GM18909 (cell line): Measurements from ENCODE around the gene GPAT3.
A peak's percentile ranks its signal among the peaks of the same experiment; 100 is the strongest.
"Not testable (repeated sequence)": the region's sequence is repeated elsewhere in the genome, so short reads cannot be mapped to it uniquely, and the experiment has no call there.

Experiments used
- ATAC-seq: cut with Tn5 transposase; IDR thresholded peaks from one replicate; pipeline ENCODE4 v1.9.1; 2021; ENCODE audit warnings: mild to moderate bottlenecking; ENCODE audit not compliant: unreplicated experiment, poor library complexity

Gene GPAT3

DNA sequence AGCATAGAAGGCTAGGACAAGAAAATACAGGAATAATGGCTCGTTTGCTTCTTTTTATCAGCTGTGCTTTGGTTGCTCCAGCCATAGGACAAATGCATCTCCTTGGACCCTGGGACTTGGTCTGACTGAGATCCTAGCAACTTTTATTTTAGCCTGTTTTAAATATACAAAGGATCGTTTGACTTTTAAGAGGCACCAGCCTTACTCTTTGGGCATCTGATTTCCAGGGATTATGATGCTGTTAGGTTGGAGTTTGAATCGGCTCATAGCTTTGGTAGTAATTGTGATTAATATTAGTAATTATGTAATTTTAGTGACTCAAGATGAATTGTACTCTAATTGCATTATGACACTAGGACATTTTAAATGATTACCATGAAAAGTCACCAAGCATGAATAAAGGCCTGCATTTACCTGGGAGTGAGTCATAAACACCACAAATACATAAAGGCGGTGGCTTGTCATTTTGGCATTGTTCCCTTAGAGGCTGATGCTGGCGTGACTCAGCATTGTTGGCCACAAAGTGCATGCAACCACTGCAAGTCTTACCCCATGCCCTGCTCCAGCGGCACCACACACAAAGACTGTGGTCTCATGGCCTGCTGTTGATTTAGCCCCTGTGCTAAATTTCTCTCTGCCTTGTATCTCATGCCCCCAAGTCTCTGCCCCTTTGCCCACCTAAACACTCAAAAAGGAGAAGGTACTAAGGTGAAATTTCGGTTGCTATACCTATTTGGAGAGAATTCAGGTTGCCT lies 12.4 kb downstream of the GPAT3 start:
- ATAC-seq: peak; percentile 90

DNA sequence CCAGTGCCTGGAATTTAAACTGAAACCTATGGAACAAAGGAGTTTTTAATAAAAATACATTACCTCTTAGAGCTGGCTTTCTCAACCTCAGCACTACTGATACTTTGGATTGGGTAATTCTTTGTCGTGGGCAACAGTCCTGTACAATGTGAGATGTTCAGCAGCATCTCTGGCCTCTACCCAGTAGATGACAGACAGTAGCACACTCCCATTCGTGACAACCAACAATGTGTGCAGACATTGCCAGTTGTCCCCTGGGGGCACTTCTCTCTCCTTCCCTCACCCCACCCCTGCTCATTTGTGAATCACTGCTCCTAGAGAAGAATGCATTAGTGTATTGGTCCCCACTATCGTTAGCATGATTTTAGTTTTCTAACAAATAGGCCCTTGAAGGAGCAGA lies 16.2 kb downstream of the GPAT3 start:
- no peak for ATAC-seq

DNA sequence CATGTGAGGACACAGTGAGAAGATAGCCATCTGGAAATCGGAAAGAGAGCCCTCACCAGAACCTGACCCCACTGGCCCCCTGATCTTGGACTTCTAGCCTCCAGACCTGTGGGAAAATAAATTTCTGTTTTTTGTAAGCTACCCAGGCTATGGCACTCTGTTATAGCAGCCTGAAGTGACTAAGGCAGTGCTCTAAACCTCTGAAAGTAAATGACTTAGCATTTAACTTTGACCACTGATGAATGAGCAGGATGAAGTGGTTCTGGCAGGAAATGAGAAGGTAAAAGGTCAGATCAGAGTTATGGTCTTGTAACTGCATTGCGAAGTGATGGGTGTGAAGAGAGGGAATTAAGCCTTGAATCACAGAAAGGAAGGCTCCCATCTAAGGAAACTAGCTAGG lies 17.0 kb downstream of the GPAT3 start:
- ATAC-seq: peak; percentile 76

DNA sequence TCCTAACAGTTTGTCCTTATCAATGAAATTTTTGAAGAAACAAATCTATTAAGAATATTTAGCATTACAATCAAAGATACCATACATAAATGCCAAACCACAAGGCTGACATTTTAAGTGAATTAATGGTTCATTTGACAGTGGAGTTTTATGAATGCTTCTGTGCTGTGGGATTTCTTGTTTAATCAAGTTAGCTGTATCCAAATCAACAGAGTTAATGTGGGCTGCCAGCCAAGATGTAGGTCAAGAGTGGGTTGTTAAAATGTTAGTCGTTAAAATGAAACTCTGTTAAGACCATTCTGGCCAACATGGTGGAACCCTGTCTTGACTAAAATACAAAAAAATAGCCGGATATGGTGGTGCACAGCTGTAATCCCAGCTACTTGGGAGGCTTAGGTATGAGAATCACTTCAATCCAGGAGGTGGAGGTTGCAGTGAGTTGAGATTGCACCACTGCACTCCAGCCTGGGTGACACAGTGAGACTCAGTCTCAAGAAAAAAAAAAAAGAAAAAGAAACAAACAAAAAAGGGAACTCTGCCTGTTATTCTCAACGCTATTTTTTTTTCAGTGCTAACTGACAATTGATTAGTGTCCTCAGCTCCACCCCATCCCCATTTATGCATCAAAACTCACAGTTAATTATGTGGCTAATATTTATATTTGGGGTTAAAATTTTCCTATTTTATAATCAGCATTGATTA lies 20.2 kb downstream of the GPAT3 start:
- no peak for ATAC-seq

DNA sequence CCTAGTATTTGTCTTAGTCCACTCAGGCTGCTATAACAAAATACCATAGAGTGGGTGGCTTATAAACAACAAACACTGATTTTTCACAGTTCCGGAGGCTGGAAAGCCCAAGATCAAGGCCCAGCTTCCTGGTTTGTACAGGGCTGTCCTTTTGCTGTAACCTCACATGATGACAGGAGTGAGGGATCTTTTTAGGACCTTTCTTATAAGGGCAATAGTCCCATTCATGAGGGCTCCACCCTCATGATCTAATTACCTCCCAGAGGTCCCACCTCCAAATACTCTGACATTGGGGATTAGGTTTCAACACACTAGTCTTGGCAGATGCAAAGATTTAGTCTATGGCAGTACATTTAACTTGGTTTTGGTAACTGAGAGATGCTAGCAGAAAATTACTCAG lies 20.9 kb downstream of the GPAT3 start:
- ATAC-seq: no peak

DNA sequence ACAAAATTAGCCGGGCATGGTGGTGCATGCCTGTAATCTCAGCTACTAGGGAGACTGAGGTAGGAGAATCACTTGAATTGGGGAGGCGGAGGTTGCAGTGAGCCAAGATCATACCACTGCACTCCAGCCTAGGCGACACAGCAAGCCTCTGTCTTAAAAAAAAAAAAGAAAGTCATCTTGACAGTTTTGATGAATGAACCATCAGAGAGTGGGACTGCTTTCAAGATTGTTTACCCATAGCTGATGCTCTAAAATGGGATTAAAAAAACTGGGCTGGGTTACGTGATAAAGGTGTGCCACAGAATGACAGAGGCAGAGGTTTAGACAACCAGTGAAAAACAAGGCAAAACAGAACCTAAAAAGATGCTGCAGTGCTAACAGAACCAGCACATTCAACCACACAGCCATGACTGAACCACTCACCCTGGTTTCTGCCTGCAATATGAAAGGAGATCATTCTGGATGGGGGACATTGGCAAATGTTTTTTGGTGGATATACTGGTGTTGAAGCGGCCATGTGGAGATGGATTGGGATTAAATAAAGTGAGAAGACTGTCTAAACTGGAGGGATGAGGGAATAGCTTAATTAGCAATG lies 22.2 kb downstream of the GPAT3 start:
- no peak for ATAC-seq

DNA sequence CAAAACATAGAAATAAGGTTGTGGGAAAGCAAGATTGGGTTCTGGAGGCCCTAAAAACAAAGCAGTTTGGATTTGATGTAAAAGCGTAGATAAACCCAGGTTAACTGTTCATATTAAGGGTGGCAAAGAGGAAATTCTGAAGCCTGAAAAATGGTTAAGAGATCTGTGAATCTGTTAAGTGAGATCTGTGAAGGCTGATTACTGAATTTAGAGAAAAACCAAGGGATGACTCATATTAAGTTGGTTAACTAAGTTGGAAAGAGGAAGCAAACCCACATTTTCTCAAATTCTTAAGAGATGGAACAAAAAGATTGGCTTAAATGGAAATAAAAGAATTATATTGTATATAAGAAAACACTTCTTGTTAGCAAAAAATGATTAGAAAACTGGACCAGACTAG lies 22.8 kb downstream of the GPAT3 start:
- no peak for ATAC-seq

DNA sequence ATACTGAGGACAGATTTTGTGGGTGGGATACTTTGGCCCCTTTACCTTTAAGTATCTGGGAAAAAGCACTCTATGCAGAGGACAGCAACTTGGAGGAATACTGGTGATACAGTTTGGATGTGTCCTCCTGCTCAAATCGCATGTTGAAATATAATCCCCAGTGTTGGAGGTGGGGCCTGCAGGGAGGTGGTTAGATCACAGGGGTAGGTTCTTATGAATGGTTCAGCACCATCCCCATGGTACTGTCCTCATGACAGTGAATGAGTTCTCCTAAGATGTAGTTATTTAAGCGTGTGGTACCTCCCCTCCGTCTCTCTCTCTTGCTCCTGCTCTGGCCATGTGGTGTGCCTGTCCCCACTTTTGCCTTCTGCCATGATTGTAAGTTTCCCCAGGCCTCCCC lies 24.6 kb downstream of the GPAT3 start:
- ATAC-seq: no peak

DNA sequence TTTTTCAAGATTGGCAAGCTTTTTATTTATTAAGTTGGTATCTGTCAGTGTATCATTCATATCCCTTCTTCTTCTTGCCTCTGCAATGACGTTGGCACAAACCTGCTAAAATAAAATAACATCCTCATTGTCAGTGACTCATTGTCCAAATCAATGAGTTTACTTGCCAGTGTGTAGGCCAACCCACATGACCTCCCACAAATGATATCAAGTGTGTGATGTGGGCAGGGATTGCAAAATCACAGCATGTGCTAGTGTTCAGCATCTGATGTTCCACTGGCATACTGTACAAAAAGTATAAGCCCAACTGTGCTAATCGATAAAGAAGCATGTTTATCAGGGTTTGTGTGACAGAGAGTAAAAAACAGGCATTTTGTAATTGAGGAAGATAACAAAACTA lies 25.5 kb downstream of the GPAT3 start:
- no peak for ATAC-seq

DNA sequence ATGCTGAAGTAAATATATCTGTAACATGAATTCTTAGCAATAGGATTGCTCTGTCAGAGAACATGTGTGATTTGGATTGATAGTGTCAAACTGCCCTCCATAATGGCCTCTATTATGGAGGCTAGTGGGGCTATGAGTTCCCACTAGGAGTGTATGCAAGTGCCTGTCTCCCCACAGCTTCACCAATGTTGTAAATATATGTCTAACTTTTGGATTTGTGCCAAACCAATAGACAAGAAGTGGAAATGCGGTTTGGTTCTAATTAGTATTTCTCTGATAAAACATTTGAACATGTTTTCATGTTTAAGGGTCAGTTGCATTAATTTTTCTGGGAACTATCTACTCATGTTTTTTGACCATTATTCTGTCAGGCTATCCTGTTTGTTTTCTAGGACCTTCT lies 28.1 kb downstream of the GPAT3 start:
- ATAC-seq: no peak

DNA sequence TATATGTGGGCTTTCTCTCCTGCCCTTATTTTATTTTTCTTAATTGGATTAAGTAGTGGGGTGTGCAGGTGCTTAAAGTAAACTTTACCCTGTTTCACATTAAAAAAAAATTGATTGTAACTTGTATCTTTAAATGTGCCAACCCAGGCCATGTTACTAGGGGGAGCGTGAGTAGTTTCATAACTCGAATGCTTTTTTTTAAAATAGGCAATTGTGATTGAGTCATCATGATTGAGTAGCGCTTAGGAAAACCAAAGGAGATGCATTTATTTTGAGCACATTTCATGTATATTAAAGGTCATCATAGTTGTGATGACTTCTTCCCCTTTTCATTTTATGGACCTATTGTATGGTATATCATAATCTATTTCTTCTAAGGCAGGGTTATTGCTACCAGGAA lies 32.2 kb downstream of the GPAT3 start:
- ATAC-seq: no peak

DNA sequence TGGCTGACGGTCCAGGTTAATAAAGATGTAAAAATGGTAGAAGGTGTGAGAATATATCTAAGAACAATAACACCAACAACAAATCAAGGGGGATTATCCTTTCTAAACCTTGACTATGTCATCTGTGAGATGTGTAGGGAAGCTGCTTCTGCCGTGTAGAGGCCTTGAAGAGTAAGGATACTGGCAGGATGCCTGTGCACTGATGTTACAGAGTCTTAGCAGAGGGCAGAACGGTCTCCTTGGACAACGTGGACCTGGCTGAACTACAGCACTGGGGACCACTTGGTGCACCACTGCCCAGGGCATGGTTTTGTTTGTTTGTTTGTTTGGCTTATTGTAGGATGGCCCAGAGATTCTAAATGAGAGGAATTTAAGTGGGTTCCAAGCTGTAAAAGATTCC lies 33.5 kb downstream of the GPAT3 start:
- peak; percentile 23 for ATAC-seq

DNA sequence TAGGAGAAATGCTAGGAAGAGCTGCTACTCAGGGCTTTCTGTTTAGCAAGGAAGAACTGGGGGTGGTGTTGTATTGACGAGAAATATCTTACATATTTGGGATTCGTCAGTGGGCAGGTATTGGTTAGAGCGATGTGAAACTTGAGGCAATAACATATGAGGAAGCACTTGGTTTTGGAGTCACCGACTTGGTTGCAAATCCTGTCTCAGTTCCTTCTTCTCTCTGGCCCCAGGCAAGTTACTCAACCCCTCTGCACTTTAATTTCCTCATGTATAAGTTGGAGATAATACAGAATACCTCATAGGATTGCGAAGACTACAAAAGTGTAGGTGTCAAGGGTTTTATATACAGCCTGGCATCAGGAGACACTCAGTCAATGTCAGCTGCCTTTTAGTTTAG lies 34.1 kb downstream of the GPAT3 start:
- ATAC-seq: peak; percentile 86

DNA sequence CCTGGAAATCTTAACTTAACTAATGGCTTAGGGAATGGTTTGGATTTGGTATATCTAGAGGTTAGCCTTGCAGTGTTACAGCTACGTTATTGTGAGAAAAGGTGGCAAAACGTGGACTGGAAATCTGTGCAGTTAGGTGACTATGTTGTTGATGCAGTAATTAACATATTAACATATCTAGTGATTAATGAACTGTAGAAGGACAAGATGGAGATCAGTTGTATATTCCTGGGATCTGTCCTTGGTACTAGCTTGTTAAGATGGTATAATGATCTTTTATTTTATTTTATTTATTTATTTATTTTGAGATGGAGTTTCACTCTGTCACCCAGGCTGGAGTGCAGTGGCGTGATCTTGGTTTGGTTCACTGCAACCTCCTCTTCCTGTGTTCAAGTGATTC lies 36.9 kb downstream of the GPAT3 start:
- no peak for ATAC-seq

DNA sequence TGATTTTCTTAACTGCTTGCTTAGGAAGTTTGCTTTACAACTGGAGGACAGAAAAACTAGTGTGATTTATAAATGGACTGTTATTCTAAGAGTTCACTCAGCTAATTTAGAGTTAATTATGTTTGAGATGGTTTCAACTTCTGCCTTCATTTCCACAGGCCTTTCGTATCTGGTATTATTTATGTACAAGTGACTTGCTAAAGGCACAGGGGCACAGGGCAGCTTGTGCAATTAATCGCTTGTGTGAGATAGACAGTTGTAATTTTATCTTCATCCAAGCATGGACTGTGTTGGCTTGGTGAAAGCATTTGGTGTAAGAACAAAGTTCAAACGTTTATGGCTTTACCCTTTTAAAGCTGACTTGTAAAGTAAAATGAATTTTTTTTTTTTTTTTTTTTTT lies 38.3 kb downstream of the GPAT3 start:
- ATAC-seq: no peak

DNA sequence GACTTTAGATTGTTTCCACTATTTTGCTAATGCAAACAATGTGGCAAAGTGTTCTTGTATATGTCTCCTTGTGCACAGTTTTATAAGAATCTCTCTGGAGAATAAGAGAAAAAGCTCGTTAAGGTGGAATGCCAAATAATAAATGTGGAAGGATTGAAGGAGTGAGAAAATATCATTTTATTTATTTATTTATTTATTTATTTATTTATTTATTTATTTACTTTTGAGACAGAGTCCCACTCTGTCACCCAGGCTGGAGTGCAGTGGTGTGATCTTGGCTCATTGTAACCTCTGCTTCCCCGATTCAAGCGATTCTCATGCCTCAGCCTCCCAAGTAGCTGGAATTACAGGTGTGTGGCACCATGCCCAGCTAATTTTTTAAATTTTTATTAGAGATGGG lies 40.3 kb downstream of the GPAT3 start:
- ATAC-seq: not testable (repeated sequence)

DNA sequence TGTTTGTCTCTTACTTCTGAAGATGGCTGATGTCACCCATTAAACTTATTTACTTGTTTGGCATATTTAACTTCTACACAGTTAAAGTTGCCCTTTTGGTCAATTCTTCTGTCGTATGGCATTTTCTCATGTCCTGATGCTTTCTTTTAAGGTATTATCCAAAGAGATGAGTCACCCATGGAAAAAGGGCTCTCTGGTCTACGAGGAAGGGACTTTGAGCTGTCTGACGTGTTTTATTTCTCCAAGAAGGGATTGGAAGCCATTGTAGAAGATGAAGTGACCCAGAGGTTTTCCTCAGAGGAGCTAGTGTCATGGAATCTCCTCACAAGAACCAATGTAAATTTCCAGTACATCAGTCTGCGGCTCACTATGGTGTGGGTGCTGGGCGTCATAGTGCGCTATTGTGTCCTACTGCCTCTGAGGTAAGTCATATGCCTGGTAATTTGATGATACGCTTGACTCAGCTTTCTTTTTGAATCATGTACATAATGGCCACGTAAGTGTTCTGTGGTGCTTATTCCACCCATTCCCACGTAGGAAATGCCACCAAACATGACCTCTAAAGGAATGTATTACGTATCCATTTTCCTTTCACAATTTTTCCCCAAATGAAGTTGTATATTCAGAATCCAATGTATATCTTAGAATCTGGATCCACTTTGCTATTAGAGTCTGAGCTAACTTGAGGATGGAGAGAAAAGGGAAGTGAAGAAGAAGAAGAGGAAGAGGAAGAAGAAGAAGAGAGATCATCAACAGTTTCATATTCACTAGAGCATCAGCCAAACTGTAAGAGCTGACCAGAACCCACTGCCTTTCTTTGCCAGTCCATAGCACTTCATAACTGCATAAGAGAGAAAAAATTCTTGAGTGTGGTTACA lies 45.7 kb downstream of the GPAT3 start:
- ATAC-seq: peak; percentile 75

DNA sequence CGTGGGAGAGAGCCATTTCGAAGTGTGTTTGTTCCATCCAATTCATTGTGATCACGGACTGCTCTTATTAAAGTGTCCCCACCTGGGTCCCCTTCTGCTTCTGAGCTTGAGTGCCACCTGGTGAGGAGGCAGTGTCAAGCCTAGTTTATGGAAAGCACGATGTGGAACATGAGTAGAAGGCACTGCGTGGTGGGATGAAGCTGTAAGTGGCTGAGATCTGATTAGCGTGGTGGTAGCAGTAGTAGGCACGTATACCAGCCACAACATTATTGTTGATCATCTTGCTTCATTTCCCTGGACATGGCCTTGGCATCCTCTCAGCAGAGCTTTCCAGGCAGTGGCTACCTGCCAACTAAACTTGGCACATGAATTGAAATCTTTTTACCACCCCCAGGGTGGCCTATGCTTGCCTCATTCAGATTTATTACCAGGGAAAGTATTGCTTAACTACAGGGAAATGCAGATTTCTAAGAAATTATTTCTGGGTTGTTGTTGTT lies 46.4 kb downstream of the GPAT3 start:
- ATAC-seq: peak; percentile 78

DNA sequence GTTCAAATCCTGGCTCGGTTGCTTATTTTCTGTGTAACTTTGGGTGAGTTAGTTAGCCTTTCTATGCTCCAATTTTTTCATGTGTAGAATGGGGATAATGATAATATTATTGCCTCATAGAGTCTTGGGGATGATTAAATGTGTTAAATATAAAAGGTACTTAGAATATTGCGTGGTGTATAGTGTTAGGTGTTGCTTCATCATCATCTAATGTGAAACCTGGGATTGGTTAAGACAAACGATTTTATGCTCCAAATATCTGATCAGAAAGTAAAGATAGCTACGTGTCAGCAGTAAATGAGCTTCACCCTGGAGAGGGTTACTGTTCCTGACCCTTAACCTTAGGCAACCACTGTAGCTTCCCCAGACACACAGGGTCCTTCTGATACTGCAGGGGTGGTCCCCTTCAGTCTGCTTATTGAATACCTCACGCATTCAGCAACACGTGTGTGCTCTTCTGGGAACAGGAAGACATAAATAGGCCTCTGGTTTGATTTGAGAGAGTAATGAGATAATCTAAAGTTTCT lies 50.1 kb downstream of the GPAT3 start:
- ATAC-seq: no peak

DNA sequence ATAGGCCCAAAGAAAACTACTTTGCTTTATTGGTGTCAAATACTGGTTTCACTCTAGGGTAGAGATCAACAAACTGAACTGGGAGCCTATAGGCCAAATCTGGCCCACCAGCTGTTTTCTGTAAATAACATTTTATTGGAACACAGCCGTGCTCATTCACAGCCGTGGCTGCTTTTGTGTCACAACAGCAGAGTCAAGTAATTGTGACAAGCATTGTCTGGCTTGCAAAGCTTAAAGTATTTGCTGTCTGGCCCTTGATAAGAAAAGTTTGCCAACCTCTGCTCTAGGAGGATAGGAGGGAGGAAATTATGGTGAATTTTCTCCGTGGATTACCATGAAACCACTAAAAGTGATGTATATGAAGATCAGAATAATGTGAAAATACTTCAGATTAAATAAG lies 53.4 kb downstream of the GPAT3 start:
- ATAC-seq: no peak
